SK-N-SH (cell line): ENCODE measurements around the gene HBG2.

Experiments used
- MEF2A ChIP-seq: IDR thresholded peaks from 2 replicates; pipeline ENCODE4 v1.4.0; 2012; ENCODE audit warnings: low read depth, borderline replicate concordance
- MXI1 ChIP-seq: IDR thresholded peaks from 2 replicates; pipeline ENCODE4 v1.6.1; 2012; ENCODE audit warnings: mild to moderate bottlenecking, low read depth, low read length, improper control_type of control experiment
- NRF1 ChIP-seq: IDR thresholded peaks from 2 replicates; pipeline ENCODE4 v1.6.1; 2012; ENCODE audit warnings: low read depth, mild to moderate bottlenecking, low read length
- POLR2AphosphoS5 ChIP-seq: IDR thresholded peaks from 2 replicates; pipeline ENCODE4 v1.6.1; 2012; ENCODE audit warnings: low read depth, low read length
- RAD21 ChIP-seq: IDR thresholded peaks from 2 replicates; pipeline ENCODE4 v1.6.1; 2012; ENCODE audit warnings: mild to moderate bottlenecking, low read length
- TEAD4 ChIP-seq: IDR thresholded peaks from 2 replicates; pipeline ENCODE4 v1.4.0; 2012; ENCODE audit warnings: mild to moderate bottlenecking, borderline replicate concordance; ENCODE audit not compliant: insufficient read depth
- USF2 ChIP-seq: fragments of 150-350 bp; IDR thresholded peaks from 2 replicates; pipeline ENCODE4 v1.6.1; 2017; ENCODE audit warnings: antibody characterized with exemption, low read length, low read depth, borderline replicate concordance
- TF ChIP-seq, protein P1 (sequence below): fragments of 200-600 bp; sonication (generic); IDR thresholded peaks from 2 replicates; pipeline ENCODE4 v1.6.1; 2017; ENCODE audit warnings: antibody characterized with exemption, mild to moderate bottlenecking, moderate library complexity

DNA sequence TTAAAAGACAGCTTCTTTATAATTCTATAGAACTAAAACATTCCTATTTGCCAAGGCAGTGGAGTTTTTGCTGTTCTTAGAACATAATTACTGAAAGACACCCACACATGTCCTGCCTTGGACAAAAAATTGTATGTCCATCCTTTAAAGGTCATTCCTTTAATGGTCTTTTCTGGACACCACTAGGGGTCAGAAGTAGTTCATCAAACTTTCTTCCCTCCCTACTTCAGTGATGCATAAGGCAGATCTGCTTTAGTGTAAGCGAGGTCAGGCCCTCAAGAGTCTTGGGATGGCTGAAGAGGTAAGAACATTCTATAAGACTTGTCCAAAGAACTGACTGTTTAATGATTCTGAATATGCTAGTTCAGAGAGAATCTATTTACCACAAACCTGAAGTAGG, 49.8 kb downstream of the HBG2 start:
- TF ChIP-seq, protein P1, sequence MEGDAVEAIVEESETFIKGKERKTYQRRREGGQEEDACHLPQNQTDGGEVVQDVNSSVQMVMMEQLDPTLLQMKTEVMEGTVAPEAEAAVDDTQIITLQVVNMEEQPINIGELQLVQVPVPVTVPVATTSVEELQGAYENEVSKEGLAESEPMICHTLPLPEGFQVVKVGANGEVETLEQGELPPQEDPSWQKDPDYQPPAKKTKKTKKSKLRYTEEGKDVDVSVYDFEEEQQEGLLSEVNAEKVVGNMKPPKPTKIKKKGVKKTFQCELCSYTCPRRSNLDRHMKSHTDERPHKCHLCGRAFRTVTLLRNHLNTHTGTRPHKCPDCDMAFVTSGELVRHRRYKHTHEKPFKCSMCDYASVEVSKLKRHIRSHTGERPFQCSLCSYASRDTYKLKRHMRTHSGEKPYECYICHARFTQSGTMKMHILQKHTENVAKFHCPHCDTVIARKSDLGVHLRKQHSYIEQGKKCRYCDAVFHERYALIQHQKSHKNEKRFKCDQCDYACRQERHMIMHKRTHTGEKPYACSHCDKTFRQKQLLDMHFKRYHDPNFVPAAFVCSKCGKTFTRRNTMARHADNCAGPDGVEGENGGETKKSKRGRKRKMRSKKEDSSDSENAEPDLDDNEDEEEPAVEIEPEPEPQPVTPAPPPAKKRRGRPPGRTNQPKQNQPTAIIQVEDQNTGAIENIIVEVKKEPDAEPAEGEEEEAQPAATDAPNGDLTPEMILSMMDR = peak; percentile 71
- TF ChIP-seq TEAD4 = no peak
- no peak for TF ChIP-seq MEF2A
- no peak for TF ChIP-seq MXI1
- TF ChIP-seq NRF1 = no peak
- no peak for TF ChIP-seq POLR2AphosphoS5
- no peak for TF ChIP-seq USF2
- TF ChIP-seq RAD21 = peak; percentile 66
